K562 (cell line): ENCODE measurements around the gene PRR5. TPM values are rescaled to one million over a fixed set of nuclear protein-coding genes. Genes with fewer than 3 reads are reported as not detected.

ENCODE experiments used
- ATAC-seq: fragments of 200-7000 bp; cut with Tn5 transposase; 3 replicates; pipeline ENCODE4 v1.9.1; 2020; ENCODE audit warnings: moderate library complexity
- BruUV-seq: library from RNA; stranded (reverse); fragments of 400-500 nt; replicated peaks from 2 replicates; lab custom pipeline; 2021; lab: Mats Ljungman, UMichigan
- CTCF ChIA-PET: fragments of 300-600 bp; formaldehyde crosslinking; extraction: SDS; loops from one replicate; lab custom pipeline; 2021; ENCODE audit warnings: low intra/inter-chr PET ratio; lab: Yijun Ruan, JAX
- POLR2A ChIA-PET: fragments of 300-600, 350-650 bp; sonication (Branson Sonifier 250); formaldehyde crosslinking; extraction: SDS; loops from one replicate; lab custom pipeline; 2021; ENCODE audit warnings: antibody characterized with exemption, inconsistent platforms; lab: Yijun Ruan, JAX
- DNase-seq, 4 experiments: peaks; one replicate each; pipeline versions ENCODE4 v3.0.0 to v3.0.0-alpha.2; 2011 to 2018; ENCODE audit warnings: low spot score in 3 of 4, mixed read lengths in 3 of 4; ENCODE audit errors: extremely low read depth in 1 of 4
- FAIRE-seq: peaks from 2 replicates; lab custom pipeline; 2011; peaks lifted over from hg19 to GRCh38; lab: Jason Lieb, UNC
- H2AFZ ChIP-seq: 2 replicates; pipeline ENCODE4 v1.6.0; 2011; ENCODE audit warnings: low read depth, low read length, control low read depth, inconsistent platforms
- H3K27ac ChIP-seq: fragments of 200-600 bp; 3 replicates; pipeline ENCODE4 v1.8.0; 2011; ENCODE audit warnings: low read depth, mild to moderate bottlenecking, control low read depth, inconsistent platforms, low read length, moderate library complexity, mixed read lengths; ENCODE audit errors: extremely low read depth
- H3K27me3 ChIP-seq, 2 experiments: fragments of 300-600 bp in 1 of 2; 2 replicates in 1 of 2; 3 replicates in 1 of 2; pipeline versions ENCODE4 v1.6.0 to v1.8.0; 2011; ENCODE audit warnings: inconsistent platforms in 2 of 2, low read length in 2 of 2, mild to moderate bottlenecking in 1 of 2, mixed read lengths in 1 of 2, moderate library complexity in 1 of 2; ENCODE audit not compliant: control insufficient read depth in 2 of 2, insufficient read depth in 2 of 2
- H3K36me3 ChIP-seq: fragments of 300-600 bp; 3 replicates; pipeline ENCODE4 v1.8.0; 2011; ENCODE audit warnings: mild to moderate bottlenecking, low read length, inconsistent platforms; ENCODE audit not compliant: control insufficient read depth, insufficient read depth
- H3K4me1 ChIP-seq, 2 experiments: fragments of 200-600 bp in 1 of 2; replicated peaks in 1 of 2; 2 replicates in 1 of 2; 3 replicates in 1 of 2; pipeline versions ENCODE4 v1.5.1 to v1.8.0; 2011; ENCODE audit warnings: inconsistent platforms in 2 of 2, low read length in 2 of 2, mild to moderate bottlenecking in 1 of 2, mixed read lengths in 1 of 2, moderate library complexity in 1 of 2; ENCODE audit not compliant: control insufficient read depth in 2 of 2, insufficient read depth in 2 of 2
- H3K4me2 ChIP-seq: 2 replicates; pipeline ENCODE4 v1.6.1; 2011; ENCODE audit warnings: low read length, control low read depth, inconsistent platforms, mixed read lengths; ENCODE audit not compliant: insufficient read depth
- H3K4me3 ChIP-seq: fragments of 200-600 bp; sonication (generic), shearing (Covaris generic); 2 replicates; pipeline ENCODE4 v1.5.1; 2016; ENCODE audit warnings: control low read depth, inconsistent platforms
- H3K79me2 ChIP-seq: fragments of 200-600 bp; 3 replicates; pipeline ENCODE4 v1.8.0; 2011; ENCODE audit warnings: low read length, inconsistent platforms; ENCODE audit not compliant: control insufficient read depth, insufficient read depth
- H3K9ac ChIP-seq, 2 experiments: 2 replicates each; pipeline versions ENCODE4 v1.6.0 to v1.6.1; 2011; ENCODE audit warnings: low read depth in 2 of 2, low read length in 2 of 2, control low read depth in 1 of 2, inconsistent platforms in 1 of 2, mild to moderate bottlenecking in 1 of 2, mixed read lengths in 1 of 2; ENCODE audit not compliant: insufficient read depth in 1 of 2
- H3K9me1 ChIP-seq: one replicate; pipeline ENCODE4 v1.6.0; 2011; ENCODE audit warnings: inconsistent platforms, mild to moderate bottlenecking, low read length, moderate library complexity; ENCODE audit not compliant: control insufficient read depth, insufficient read depth
- H3K9me3 ChIP-seq: replicated peaks from 2 replicates; pipeline ENCODE4 v1.5.1; 2011; ENCODE audit warnings: low read depth, low read length, inconsistent platforms; ENCODE audit not compliant: control insufficient read depth, insufficient read depth
- H4K20me1 ChIP-seq: replicated peaks from 2 replicates; pipeline ENCODE4 v1.6.1; 2011; ENCODE audit warnings: low read length, inconsistent platforms, mixed read lengths; ENCODE audit not compliant: control insufficient read depth, insufficient read depth
- ARID2 ChIP-seq: fragments of 450-650 bp; IDR thresholded peaks from 2 replicates; pipeline ENCODE4 v1.6.1; 2017; ENCODE audit warnings: antibody characterized with exemption, mild to moderate bottlenecking
- BCOR ChIP-seq: fragments of 450-650 bp; IDR thresholded peaks from 2 replicates; pipeline ENCODE4 v1.6.1; 2016
- EP300 ChIP-seq: IDR thresholded peaks from 2 replicates; pipeline ENCODE4 v1.6.1; 2012; ENCODE audit warnings: low read length, improper control_type of control experiment
- RBM25 ChIP-seq: fragments of 200-400 bp; formaldehyde crosslinking; IDR thresholded peaks from 2 replicates; pipeline ENCODE4 v1.6.1; 2018; ENCODE audit warnings: low read length, low read depth, moderate library complexity; ENCODE audit not compliant: severe bottlenecking
- ZBTB12 ChIP-seq: fragments of 250-450 bp; sonication (Bioruptor Pico); IDR thresholded peaks from 2 replicates; pipeline ENCODE4 v1.4.0; 2020
- ZBTB26 ChIP-seq: fragments of 450-650 bp; formaldehyde crosslinking; IDR thresholded peaks from 2 replicates; pipeline ENCODE4 v1.4.0; 2022; ENCODE audit warnings: missing genetic modification characterization
- ZNF146 ChIP-seq: IDR thresholded peaks from one replicate; pipeline ENCODE4 v1.6.1; 2018; ENCODE audit warnings: missing compliant biosample characterization; ENCODE audit not compliant: unreplicated experiment
- WGBS: fragments of 100-300 bp; shearing (Covaris generic); methylation state at CpG from one replicate; pipeline ENCODE4 v1.1.6; 2016; ENCODE audit warnings: low coverage, mixed read lengths; ENCODE audit not compliant: insufficient coverage; ENCODE audit errors: missing lambda C conversion rate; 5-methylcytosine and 5-hydroxymethylcytosine counted together
- in situ Hi-C: fragments of 300-500 bp; cut with MboI; formaldehyde crosslinking; loops from 4 replicates; pipeline ENCODE4 v1.15.0; 2018; ENCODE audit warnings: inconsistent platforms, mixed read lengths
- intact Hi-C: fragments of 100-400 bp; cut with micrococcal nuclease; formaldehyde crosslinking; loops from 2 replicates; pipeline ENCODE4 v1.14.2; 2022
- polyA plus RNA-seq, 8 experiments: library from polyadenylated mRNA; depleted of rRNA in 4 of 8; stranded (reverse) in 5 of 8; unstranded in 3 of 8; fragments of >200 nt; fragmentation: Nextera tagmentation in 2 of 8; fragmentation: Illumina TruSeq in 1 of 8; extraction: Ambion mirVana in 2 of 8; extraction: Trizol in 1 of 8; gene quantifications; 2 replicates each; pipeline versions ENCODE4 v1.2.1 to v1.2.3, GENCODE V29; 2011 to 2014; ENCODE audit warnings: inconsistent platforms in 1 of 8, missing spikeins in 1 of 8
- total RNA-seq, 7 experiments: library from RNA; depleted of rRNA in 6 of 7; stranded (reverse); fragments of >200 nt in 6 of 7; fragmentation: Illumina TruSeq in 2 of 7; extraction: Trizol in 2 of 7; gene quantifications; 2 replicates each; pipeline versions ENCODE4 v1.2.1 to v1.2.3, GENCODE V29; 2011 to 2021; ENCODE audit warnings: low replicate concordance in 1 of 7

The PRR5 gene
- total and polyA plus RNA-seq, 9 of the 15 experiments (the other 6 are each of a cell fraction or from before 2014, with no cell fraction given): 0.13 to 21.0 (median 7.5) TPM

DNA sequence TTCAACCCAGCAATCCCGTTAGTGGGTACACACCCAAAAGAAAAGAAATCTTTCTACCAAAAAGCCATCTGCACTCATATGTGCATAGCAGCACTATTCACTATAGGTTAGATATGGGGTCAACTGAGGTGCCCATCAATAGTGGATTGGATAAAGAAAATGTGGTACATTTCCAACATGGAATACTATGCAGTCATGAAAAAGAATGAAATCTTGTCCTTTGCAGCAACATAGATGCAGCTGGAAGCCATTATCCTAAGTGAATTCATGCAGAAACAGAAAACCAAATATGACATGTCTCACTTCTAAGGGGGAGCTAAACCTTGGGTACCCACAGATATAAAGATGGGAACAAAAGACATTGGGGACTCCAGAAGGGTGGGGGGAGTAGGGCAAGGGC lies 48.5 kb downstream of the PRR5 start:
- in situ Hi-C loops: no loop called here
- 71% methylated on average over 1 of the region's 1 CpG for WGBS
- H3K27me3 ChIP-seq: peaks cover 7 to 18% of the 10 kb centered on the region in 2 experiments; a peak in 2 of 5 replicates
- H3K27ac ChIP-seq: no peak overlapping the region
- no peak for FAIRE-seq
- no peak overlapping the region for H3K9ac ChIP-seq
- POLR2A ChIA-PET: interaction anchor here (0.6 kb wide), 1 partner anchor 10 kb away, joined by 3 read pairs; no protein-coding TSS in a partner anchor
- no peaks in the 10 kb centered on the region for H3K9me1 ChIP-seq
- H3K4me3 ChIP-seq: no peak overlapping the region
- no peak for DNase-seq
- no TSS peak for BruUV-seq
- no peak overlapping the region for H3K4me2 ChIP-seq
- peak; percentile 89 for TF ChIP-seq ZNF146
- TF ChIP-seq ZBTB12 (CRISPR knock-in tag): no peak
- TF ChIP-seq ZBTB26: no peak
- peak; percentile 69 for TF ChIP-seq RBM25
- no peak for TF ChIP-seq EP300
- TF ChIP-seq ARID2: no peak
- TF ChIP-seq BCOR: peak; percentile 53; the same call in 1 of the 2 replicates
- TF ChIP-seq, all 486 proteins: peak for 3
- no peaks in the 10 kb centered on the region for H3K79me2 ChIP-seq
- H2AFZ ChIP-seq: no peak overlapping the region
- H4K20me1 ChIP-seq: no peaks in the 10 kb centered on the region
- CTCF ChIA-PET: no interaction called here
- peaks cover 4 to 21% of the 10 kb centered on the region in 2 experiments; a peak in 3 of 5 replicates for H3K4me1 ChIP-seq
- no peaks in the 10 kb centered on the region for H3K36me3 ChIP-seq
- H3K9me3 ChIP-seq: no peaks in the 10 kb centered on the region
- ATAC-seq: no peak
- intact Hi-C loops: no loop called here
